ENCODE measurements around the gene HSPA12B. TPM values are rescaled to one million over a fixed set of nuclear protein-coding genes. Genes with fewer than 3 reads are reported as not detected.

The HSPA12B gene
- total RNA-seq, 1 donor from 2014 or later, result 14.6 TPM

GRCh38 chr20:3712279-3712873 lies 20.1 kb upstream of the HSPA12B start, which contains the start of gene SIGLEC1:
Gene SIGLEC1, minus strand, starts transcription at chr20:3712600. Its CDS starts 5,472 bp downstream, at chr20:3707128.
- no peak within 1 kb of the TSS for H3K9ac ChIP-seq (ENCODE audit: low read depth in 1 of 3, low read length in 3 of 3)
- H3K36me3 ChIP-seq (ENCODE audit: control insufficient read depth in 3 of 3, insufficient read depth in 3 of 3, low read length in 3 of 3), result no peaks in the 10 kb centered on the region
- H3K27me3 ChIP-seq (ENCODE audit: control insufficient read depth in 3 of 3, insufficient read depth in 3 of 3, low read length in 3 of 3), result no peaks in the 10 kb centered on the region
- no peaks in the 10 kb centered on the region for H3K9me3 ChIP-seq (ENCODE audit: control insufficient read depth in 3 of 3, low read length in 3 of 3)
- H3K4me1 ChIP-seq (ENCODE audit: control insufficient read depth in 3 of 3, insufficient read depth in 3 of 3, low read length in 3 of 3), result peaks cover 6 to 22% (median 16%) of the 10 kb centered on the region in 3 donors
- H3K4me3 ChIP-seq (ENCODE audit: low read length in 3 of 3), result peak within 1 kb of the TSS in 1 of 3 donors; percentile 3
- H3K27ac ChIP-seq (ENCODE audit: low read depth, low read length), result no peak within 1 kb of the TSS

- Histone ChIP-seq H3K9ac (ENCODE audit: low read depth in 1 of 3, low read length in 3 of 3) (no peak overlapping the region), H3K4me3 (ENCODE audit: low read length in 3 of 3) (no peak overlapping the region), H3K36me3 (ENCODE audit: control insufficient read depth in 3 of 3, insufficient read depth in 3 of 3, low read length in 3 of 3) (no peaks in the 10 kb centered on the region), H3K9me3 (ENCODE audit: control insufficient read depth in 3 of 3, low read length in 3 of 3) (no peaks in the 10 kb centered on the region), H3K27me3 (ENCODE audit: control insufficient read depth in 3 of 3, insufficient read depth in 3 of 3, low read length in 3 of 3) (no peaks in the 10 kb centered on the region), H3K27ac (ENCODE audit: low read depth, low read length) (no peak overlapping the region), H3K4me1 (ENCODE audit: control insufficient read depth in 3 of 3, insufficient read depth in 3 of 3, low read length in 3 of 3) (peaks cover 6 to 16% (median 11%) of the 10 kb centered on the region in 3 donors)
Observed at GRCh38 chr20:3714092-3714491, 18.4 kb upstream of the HSPA12B start.

GRCh38 chr20:3716195-3716834 lies 16.2 kb upstream of the HSPA12B start:
- Histone ChIP-seq H3K9ac (ENCODE audit: low read depth in 1 of 3, low read length in 3 of 3) (no peak overlapping the region), H3K27me3 (ENCODE audit: control insufficient read depth in 3 of 3, insufficient read depth in 3 of 3, low read length in 3 of 3) (no peaks in the 10 kb centered on the region), H3K4me3 (ENCODE audit: low read length in 3 of 3) (no peak overlapping the region), H3K9me3 (ENCODE audit: control insufficient read depth in 3 of 3, low read length in 3 of 3) (no peaks in the 10 kb centered on the region), H3K4me1 (ENCODE audit: control insufficient read depth in 3 of 3, insufficient read depth in 3 of 3, low read length in 3 of 3) (peaks cover 0 to 3% (median 2%) of the 10 kb centered on the region in 3 donors), H3K27ac (ENCODE audit: low read depth, low read length) (no peak overlapping the region), H3K36me3 (ENCODE audit: control insufficient read depth in 3 of 3, insufficient read depth in 3 of 3, low read length in 3 of 3) (no peaks in the 10 kb centered on the region)

- Histone ChIP-seq H3K4me3 (ENCODE audit: low read length in 3 of 3) (no peak overlapping the region), H3K9ac (ENCODE audit: low read depth in 1 of 3, low read length in 3 of 3) (no peak overlapping the region), H3K4me1 (ENCODE audit: control insufficient read depth in 3 of 3, insufficient read depth in 3 of 3, low read length in 3 of 3) (peaks cover 0 to 3% (median 0%) of the 10 kb centered on the region in 3 donors), H3K36me3 (ENCODE audit: control insufficient read depth in 3 of 3, insufficient read depth in 3 of 3, low read length in 3 of 3) (no peaks in the 10 kb centered on the region), H3K9me3 (ENCODE audit: control insufficient read depth in 3 of 3, low read length in 3 of 3) (no peaks in the 10 kb centered on the region), H3K27me3 (ENCODE audit: control insufficient read depth in 3 of 3, insufficient read depth in 3 of 3, low read length in 3 of 3) (no peaks in the 10 kb centered on the region), H3K27ac (ENCODE audit: low read depth, low read length) (no peak overlapping the region)
Observed at GRCh38 chr20:3719046-3719445, 13.4 kb upstream of the HSPA12B start.

DNA sequence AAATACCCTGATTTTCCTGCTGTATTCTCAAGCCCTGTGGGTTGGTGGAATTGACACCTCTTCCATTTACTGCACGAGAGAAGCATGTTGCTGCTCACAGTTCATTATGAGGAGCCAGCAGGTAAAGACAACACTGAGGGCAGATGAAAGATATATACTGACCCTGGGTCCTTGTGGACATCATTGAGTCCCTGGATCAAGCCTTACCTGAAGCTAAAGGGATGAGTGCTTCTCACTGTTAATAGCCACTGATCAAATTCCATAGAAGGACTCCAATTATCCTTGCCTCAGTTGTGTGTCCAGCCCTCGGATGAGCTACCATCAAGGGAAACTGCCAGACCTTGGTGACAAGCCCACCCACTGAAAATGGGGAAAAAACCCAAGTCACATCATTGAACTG lies 12.4 kb upstream of the HSPA12B start:
- Histone ChIP-seq H3K4me3 (ENCODE audit: low read length in 3 of 3) (no peak overlapping the region), H3K36me3 (ENCODE audit: control insufficient read depth in 3 of 3, insufficient read depth in 3 of 3, low read length in 3 of 3) (no peaks in the 10 kb centered on the region), H3K9me3 (ENCODE audit: control insufficient read depth in 3 of 3, low read length in 3 of 3) (no peaks in the 10 kb centered on the region), H3K27ac (ENCODE audit: low read depth, low read length) (no peak overlapping the region), H3K9ac (ENCODE audit: low read depth in 1 of 3, low read length in 3 of 3) (no peak overlapping the region), H3K4me1 (ENCODE audit: control insufficient read depth in 3 of 3, insufficient read depth in 3 of 3, low read length in 3 of 3) (peaks cover 0 to 3% (median 0%) of the 10 kb centered on the region in 3 donors), H3K27me3 (ENCODE audit: control insufficient read depth in 3 of 3, insufficient read depth in 3 of 3, low read length in 3 of 3) (no peaks in the 10 kb centered on the region)

GRCh38 chr20:3720626-3721025 lies 11.9 kb upstream of the HSPA12B start:
- H3K27me3 ChIP-seq (ENCODE audit: control insufficient read depth in 3 of 3, insufficient read depth in 3 of 3, low read length in 3 of 3), result no peaks in the 10 kb centered on the region
- H3K4me3 ChIP-seq (ENCODE audit: low read length in 3 of 3), result no peak overlapping the region
- no peak overlapping the region for H3K27ac ChIP-seq (ENCODE audit: low read depth, low read length)
- H3K4me1 ChIP-seq (ENCODE audit: control insufficient read depth in 3 of 3, insufficient read depth in 3 of 3, low read length in 3 of 3), result peaks cover 0 to 3% (median 0%) of the 10 kb centered on the region in 3 donors
- H3K36me3 ChIP-seq (ENCODE audit: control insufficient read depth in 3 of 3, insufficient read depth in 3 of 3, low read length in 3 of 3), result no peaks in the 10 kb centered on the region
- no peak overlapping the region for H3K9ac ChIP-seq (ENCODE audit: low read depth in 1 of 3, low read length in 3 of 3)
- H3K9me3 ChIP-seq (ENCODE audit: control insufficient read depth in 3 of 3, low read length in 3 of 3), result no peaks in the 10 kb centered on the region

GRCh38 chr20:3721912-3722311 lies 10.6 kb upstream of the HSPA12B start:
- Histone ChIP-seq H3K27ac (ENCODE audit: low read depth, low read length) (no peak overlapping the region), H3K9ac (ENCODE audit: low read depth in 1 of 3, low read length in 3 of 3) (no peak overlapping the region), H3K9me3 (ENCODE audit: control insufficient read depth in 3 of 3, low read length in 3 of 3) (no peaks in the 10 kb centered on the region), H3K36me3 (ENCODE audit: control insufficient read depth in 3 of 3, insufficient read depth in 3 of 3, low read length in 3 of 3) (no peaks in the 10 kb centered on the region), H3K4me3 (ENCODE audit: low read length in 3 of 3) (no peak overlapping the region), H3K27me3 (ENCODE audit: control insufficient read depth in 3 of 3, insufficient read depth in 3 of 3, low read length in 3 of 3) (no peaks in the 10 kb centered on the region), H3K4me1 (ENCODE audit: control insufficient read depth in 3 of 3, insufficient read depth in 3 of 3, low read length in 3 of 3) (no peaks in the 10 kb centered on the region)

- H3K4me3 ChIP-seq (ENCODE audit: low read length in 3 of 3), result no peak overlapping the region
- H3K9me3 ChIP-seq (ENCODE audit: control insufficient read depth in 3 of 3, low read length in 3 of 3), result no peaks in the 10 kb centered on the region
- H3K27me3 ChIP-seq (ENCODE audit: control insufficient read depth in 3 of 3, insufficient read depth in 3 of 3, low read length in 3 of 3), result peaks cover 0 to 4% (median 2%) of the 10 kb centered on the region in 3 donors
- H3K27ac ChIP-seq (ENCODE audit: low read depth, low read length), result no peak overlapping the region
- peaks cover 5 to 11% (median 7%) of the 10 kb centered on the region in 3 donors for H3K4me1 ChIP-seq (ENCODE audit: control insufficient read depth in 3 of 3, insufficient read depth in 3 of 3, low read length in 3 of 3)
- no peaks in the 10 kb centered on the region for H3K36me3 ChIP-seq (ENCODE audit: control insufficient read depth in 3 of 3, insufficient read depth in 3 of 3, low read length in 3 of 3)
- H3K9ac ChIP-seq (ENCODE audit: low read depth in 1 of 3, low read length in 3 of 3), result no peak overlapping the region
Observed at GRCh38 chr20:3723284-3723683, 9.2 kb upstream of the HSPA12B start.

GRCh38 chr20:3724356-3724755 lies 8.1 kb upstream of the HSPA12B start:
- H3K9ac ChIP-seq (ENCODE audit: low read depth in 1 of 3, low read length in 3 of 3), result no peak overlapping the region
- no peak overlapping the region for H3K27ac ChIP-seq (ENCODE audit: low read depth, low read length)
- no peaks in the 10 kb centered on the region for H3K36me3 ChIP-seq (ENCODE audit: control insufficient read depth in 3 of 3, insufficient read depth in 3 of 3, low read length in 3 of 3)
- peaks cover 2 to 9% (median 5%) of the 10 kb centered on the region in 3 donors for H3K27me3 ChIP-seq (ENCODE audit: control insufficient read depth in 3 of 3, insufficient read depth in 3 of 3, low read length in 3 of 3)
- H3K4me3 ChIP-seq (ENCODE audit: low read length in 3 of 3), result no peak overlapping the region
- H3K4me1 ChIP-seq (ENCODE audit: control insufficient read depth in 3 of 3, insufficient read depth in 3 of 3, low read length in 3 of 3), result peaks cover 13 to 17% (median 16%) of the 10 kb centered on the region in 3 donors
- H3K9me3 ChIP-seq (ENCODE audit: control insufficient read depth in 3 of 3, low read length in 3 of 3), result no peaks in the 10 kb centered on the region

GRCh38 chr20:3727401-3728021 lies 5.0 kb upstream of the HSPA12B start:
- Histone ChIP-seq H3K4me3 (ENCODE audit: low read length in 3 of 3) (peak overlapping the region in 2 of 3 donors; percentile 13 to 20), H3K36me3 (ENCODE audit: control insufficient read depth in 3 of 3, insufficient read depth in 3 of 3, low read length in 3 of 3) (no peaks in the 10 kb centered on the region), H3K27me3 (ENCODE audit: control insufficient read depth in 3 of 3, insufficient read depth in 3 of 3, low read length in 3 of 3) (peaks cover 10 to 19% (median 15%) of the 10 kb centered on the region in 3 donors), H3K27ac (ENCODE audit: low read depth, low read length) (peak overlapping the region; percentile 34), H3K9me3 (ENCODE audit: control insufficient read depth in 3 of 3, low read length in 3 of 3) (no peaks in the 10 kb centered on the region), H3K4me1 (ENCODE audit: control insufficient read depth in 3 of 3, insufficient read depth in 3 of 3, low read length in 3 of 3) (peaks cover 20 to 26% (median 22%) of the 10 kb centered on the region in 3 donors), H3K9ac (ENCODE audit: low read depth in 1 of 3, low read length in 3 of 3) (peak overlapping the region in 2 of 3 donors; percentile 12 to 25)
